ENCODE results near the gene MMP7.

DNA sequence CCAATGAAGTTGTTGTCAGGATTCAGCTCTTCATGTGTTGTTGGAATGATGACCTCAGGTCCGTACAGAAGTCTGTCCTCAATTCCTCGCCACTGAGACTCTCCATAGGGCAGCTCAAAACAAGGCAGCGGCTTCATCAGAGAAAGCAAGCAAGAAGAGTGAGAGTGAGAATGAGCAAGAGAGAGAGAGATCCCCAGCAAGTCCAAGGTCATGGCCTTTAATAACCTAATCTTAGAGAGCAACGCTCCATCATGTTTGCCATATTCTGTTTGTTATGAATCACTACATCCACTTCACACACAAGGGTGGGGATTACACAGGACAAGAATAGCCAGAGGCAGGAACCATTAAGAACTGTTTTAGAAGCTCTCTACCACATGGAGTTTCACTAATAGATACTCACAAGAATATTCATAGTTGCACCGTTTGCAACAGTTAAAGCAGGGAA lies 23.3 kb upstream of the MMP7 start:
- TF ChIP-seq, protein P1, sequence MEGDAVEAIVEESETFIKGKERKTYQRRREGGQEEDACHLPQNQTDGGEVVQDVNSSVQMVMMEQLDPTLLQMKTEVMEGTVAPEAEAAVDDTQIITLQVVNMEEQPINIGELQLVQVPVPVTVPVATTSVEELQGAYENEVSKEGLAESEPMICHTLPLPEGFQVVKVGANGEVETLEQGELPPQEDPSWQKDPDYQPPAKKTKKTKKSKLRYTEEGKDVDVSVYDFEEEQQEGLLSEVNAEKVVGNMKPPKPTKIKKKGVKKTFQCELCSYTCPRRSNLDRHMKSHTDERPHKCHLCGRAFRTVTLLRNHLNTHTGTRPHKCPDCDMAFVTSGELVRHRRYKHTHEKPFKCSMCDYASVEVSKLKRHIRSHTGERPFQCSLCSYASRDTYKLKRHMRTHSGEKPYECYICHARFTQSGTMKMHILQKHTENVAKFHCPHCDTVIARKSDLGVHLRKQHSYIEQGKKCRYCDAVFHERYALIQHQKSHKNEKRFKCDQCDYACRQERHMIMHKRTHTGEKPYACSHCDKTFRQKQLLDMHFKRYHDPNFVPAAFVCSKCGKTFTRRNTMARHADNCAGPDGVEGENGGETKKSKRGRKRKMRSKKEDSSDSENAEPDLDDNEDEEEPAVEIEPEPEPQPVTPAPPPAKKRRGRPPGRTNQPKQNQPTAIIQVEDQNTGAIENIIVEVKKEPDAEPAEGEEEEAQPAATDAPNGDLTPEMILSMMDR (IDR thresholded peaks at IDR 0.05), result no peak
- TF ChIP-seq RAD21 (conservative IDR thresholded peaks at IDR 0.05 in 1 of 2, IDR thresholded peaks at IDR 0.05 in 1 of 2) (no peak), MYC (IDR thresholded peaks at IDR 0.05; ENCODE audit: borderline replicate concordance, low read length) (no peak), CEBPB (IDR thresholded peaks at IDR 0.05) (no peak), ZFP36 (IDR thresholded peaks at IDR 0.05; ENCODE audit: borderline replicate concordance, partially characterized antibody) (no peak), RFX5 (IDR thresholded peaks at IDR 0.05) (no peak), HDAC2 (IDR thresholded peaks at IDR 0.05) (no peak)
- TF ChIP-seq, protein P2, sequence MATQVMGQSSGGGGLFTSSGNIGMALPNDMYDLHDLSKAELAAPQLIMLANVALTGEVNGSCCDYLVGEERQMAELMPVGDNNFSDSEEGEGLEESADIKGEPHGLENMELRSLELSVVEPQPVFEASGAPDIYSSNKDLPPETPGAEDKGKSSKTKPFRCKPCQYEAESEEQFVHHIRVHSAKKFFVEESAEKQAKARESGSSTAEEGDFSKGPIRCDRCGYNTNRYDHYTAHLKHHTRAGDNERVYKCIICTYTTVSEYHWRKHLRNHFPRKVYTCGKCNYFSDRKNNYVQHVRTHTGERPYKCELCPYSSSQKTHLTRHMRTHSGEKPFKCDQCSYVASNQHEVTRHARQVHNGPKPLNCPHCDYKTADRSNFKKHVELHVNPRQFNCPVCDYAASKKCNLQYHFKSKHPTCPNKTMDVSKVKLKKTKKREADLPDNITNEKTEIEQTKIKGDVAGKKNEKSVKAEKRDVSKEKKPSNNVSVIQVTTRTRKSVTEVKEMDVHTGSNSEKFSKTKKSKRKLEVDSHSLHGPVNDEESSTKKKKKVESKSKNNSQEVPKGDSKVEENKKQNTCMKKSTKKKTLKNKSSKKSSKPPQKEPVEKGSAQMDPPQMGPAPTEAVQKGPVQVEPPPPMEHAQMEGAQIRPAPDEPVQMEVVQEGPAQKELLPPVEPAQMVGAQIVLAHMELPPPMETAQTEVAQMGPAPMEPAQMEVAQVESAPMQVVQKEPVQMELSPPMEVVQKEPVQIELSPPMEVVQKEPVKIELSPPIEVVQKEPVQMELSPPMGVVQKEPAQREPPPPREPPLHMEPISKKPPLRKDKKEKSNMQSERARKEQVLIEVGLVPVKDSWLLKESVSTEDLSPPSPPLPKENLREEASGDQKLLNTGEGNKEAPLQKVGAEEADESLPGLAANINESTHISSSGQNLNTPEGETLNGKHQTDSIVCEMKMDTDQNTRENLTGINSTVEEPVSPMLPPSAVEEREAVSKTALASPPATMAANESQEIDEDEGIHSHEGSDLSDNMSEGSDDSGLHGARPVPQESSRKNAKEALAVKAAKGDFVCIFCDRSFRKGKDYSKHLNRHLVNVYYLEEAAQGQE (IDR thresholded peaks at IDR 0.05), result no peak
- TF ChIP-seq, protein P3, sequence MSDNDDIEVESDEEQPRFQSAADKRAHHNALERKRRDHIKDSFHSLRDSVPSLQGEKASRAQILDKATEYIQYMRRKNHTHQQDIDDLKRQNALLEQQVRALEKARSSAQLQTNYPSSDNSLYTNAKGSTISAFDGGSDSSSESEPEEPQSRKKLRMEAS (IDR thresholded peaks at IDR 0.05), result peak; percentile 40; the same call in 1 of the 2 replicates

Measured in A549 (cell line).